SK-N-SH (cell line): ENCODE measurements around the gene RNASE1. TPM values are rescaled to one million over a fixed set of nuclear protein-coding genes. Genes with fewer than 3 reads are reported as not detected.

ENCODE experiments used
- CTCF ChIA-PET: fragments of 300-600, 350-600 bp; formaldehyde crosslinking; extraction: SDS; loops from one replicate; lab custom pipeline; 2021; lab: Yijun Ruan, JAX
- POLR2A ChIA-PET: fragments of 350-600 bp; sonication (Branson Sonifier 250); formaldehyde crosslinking; extraction: SDS; loops from one replicate; lab custom pipeline; 2020; ENCODE audit warnings: antibody characterized with exemption, inconsistent platforms; lab: Yijun Ruan, JAX
- DNase-seq: peaks from one replicate; pipeline ENCODE4 v3.0.0; 2012
- H2AFZ ChIP-seq: fragments of 200-600 bp; sonication (generic); 2 replicates; pipeline ENCODE4 v1.8.1; 2016; ENCODE audit warnings: antibody characterized with exemption, mild to moderate bottlenecking, low read depth
- H3F3A ChIP-seq: fragments of 200-600 bp; sonication (generic); replicated peaks from 2 replicates; pipeline ENCODE3; 2016; ENCODE audit warnings: antibody characterized with exemption, mild to moderate bottlenecking; ENCODE audit not compliant: insufficient read depth
- H3K27ac ChIP-seq, 2 experiments: fragments of 200-500 bp in 1 of 2; fragments of 200-600 bp in 1 of 2; sonication (Bioruptor generic) in 1 of 2; sonication (generic), shearing (Covaris generic) in 1 of 2; 2 replicates each; pipeline versions ENCODE4 v1.5.1 to v1.6.1; 2014 to 2016; ENCODE audit warnings: low read depth in 2 of 2, inconsistent platforms in 1 of 2, low read length in 1 of 2, mild to moderate bottlenecking in 1 of 2, mixed read lengths in 1 of 2
- H3K27me3 ChIP-seq: fragments of 200-600 bp; sonication (generic), shearing (Covaris generic); 2 replicates; pipeline ENCODE4 v1.6.1; 2016; ENCODE audit warnings: mixed run types; ENCODE audit not compliant: insufficient read depth
- H3K36me3 ChIP-seq, 2 experiments: fragments of 200-500 bp in 1 of 2; fragments of 200-600 bp in 1 of 2; sonication (Bioruptor generic) in 1 of 2; sonication (generic) in 1 of 2; replicated peaks in 1 of 2; 2 replicates each; pipeline versions ENCODE3 to v1.5.1; 2014 to 2016; ENCODE audit warnings: low read length in 1 of 2, mild to moderate bottlenecking in 1 of 2; ENCODE audit not compliant: insufficient read depth in 2 of 2, control insufficient read depth in 1 of 2
- H3K4me1 ChIP-seq, 2 experiments: fragments of 200-500 bp in 1 of 2; fragments of 200-600 bp in 1 of 2; sonication (Bioruptor generic) in 1 of 2; sonication (generic), shearing (Covaris generic) in 1 of 2; 2 replicates each; pipeline versions ENCODE4 v1.5.1 to v1.6.1; 2014 to 2016; ENCODE audit warnings: low read depth in 1 of 2, low read length in 1 of 2, mixed run types in 1 of 2; ENCODE audit not compliant: insufficient read depth in 2 of 2, control insufficient read depth in 1 of 2
- H3K4me2 ChIP-seq: fragments of 200-600 bp; sonication (generic), shearing (Covaris generic); 2 replicates; pipeline ENCODE4 v1.6.1; 2017; ENCODE audit warnings: mixed run types
- H3K4me3 ChIP-seq, 2 experiments: fragments of 200-500 bp in 1 of 2; fragments of 200-600 bp in 1 of 2; sonication (Bioruptor generic) in 1 of 2; sonication (generic), shearing (Covaris generic) in 1 of 2; 2 replicates each; pipeline versions ENCODE4 v1.5.1 to v1.8.1; 2014 to 2016; ENCODE audit warnings: low read depth in 2 of 2, inconsistent platforms in 1 of 2, low read length in 1 of 2, mild to moderate bottlenecking in 1 of 2, mixed read lengths in 1 of 2, moderate library complexity in 1 of 2
- H3K79me2 ChIP-seq: fragments of 200-600 bp; sonication (generic); 2 replicates; pipeline ENCODE4 v1.8.1; 2017; ENCODE audit warnings: mild to moderate bottlenecking; ENCODE audit not compliant: insufficient read depth
- H3K9ac ChIP-seq: fragments of 200-600 bp; sonication (generic); 2 replicates; pipeline ENCODE4 v1.6.1; 2017; ENCODE audit warnings: mixed run types
- H3K9me2 ChIP-seq: fragments of 200-600 bp; sonication (generic); 2 replicates; pipeline ENCODE4 v1.6.1; 2017; ENCODE audit warnings: mixed run types
- H3K9me3 ChIP-seq: fragments of 200-600 bp; sonication (generic); 2 replicates; pipeline ENCODE4 v1.6.1; 2017; ENCODE audit warnings: mixed run types, mild to moderate bottlenecking, moderate library complexity
- H4K20me1 ChIP-seq: fragments of 200-600 bp; sonication (generic); 2 replicates; pipeline ENCODE4 v1.6.1; 2017; ENCODE audit warnings: mild to moderate bottlenecking, mixed run types; ENCODE audit not compliant: insufficient read depth
- CHD2 ChIP-seq: fragments of 150-350 bp; IDR thresholded peaks from 2 replicates; pipeline ENCODE4 v1.6.1; 2018; ENCODE audit warnings: low read length; ENCODE audit not compliant: partially characterized antibody
- ELF1 ChIP-seq: IDR thresholded peaks from 2 replicates; pipeline ENCODE4 v1.4.0; 2012
- EZH2phosphoT487 ChIP-seq: fragments of 200-600 bp; sonication (generic); IDR thresholded peaks from 2 replicates; pipeline ENCODE4 v1.6.1; 2017; ENCODE audit warnings: low read depth, mixed run types, mild to moderate bottlenecking, antibody characterized with exemption, moderate library complexity, borderline replicate concordance
- FOXJ3 ChIP-seq: sonication (generic); formaldehyde crosslinking; IDR thresholded peaks from 2 replicates; pipeline ENCODE4 v1.5.1; 2020; ENCODE audit warnings: mild to moderate bottlenecking, missing genetic modification reagents
- GABPA ChIP-seq: IDR thresholded peaks from 2 replicates; pipeline ENCODE4 v1.4.0; 2012; ENCODE audit warnings: low read depth, mild to moderate bottlenecking
- GATA2 ChIP-seq: sonication (generic); formaldehyde crosslinking; IDR thresholded peaks from 2 replicates; pipeline ENCODE4 v1.5.0; 2020; ENCODE audit warnings: mild to moderate bottlenecking, missing genetic modification reagents
- IRF3 ChIP-seq: fragments of 150-350 bp; IDR thresholded peaks from 2 replicates; pipeline ENCODE4 v1.6.1; 2016; ENCODE audit warnings: mild to moderate bottlenecking, low read depth, low read length
- JUND ChIP-seq: IDR thresholded peaks from 2 replicates; pipeline ENCODE4 v1.4.0; 2012
- NFIC ChIP-seq: IDR thresholded peaks from 2 replicates; pipeline ENCODE4 v1.4.0; 2012; ENCODE audit warnings: borderline replicate concordance
- NRF1 ChIP-seq: IDR thresholded peaks from 2 replicates; pipeline ENCODE4 v1.6.1; 2012; ENCODE audit warnings: low read depth, mild to moderate bottlenecking, low read length
- RCOR1 ChIP-seq: fragments of 150-350 bp; IDR thresholded peaks from 2 replicates; pipeline ENCODE4 v1.6.1; 2017; ENCODE audit warnings: antibody characterized with exemption, low read length
- REST ChIP-seq: IDR thresholded peaks from 2 replicates; pipeline ENCODE4 v1.6.1; 2012; ENCODE audit warnings: mild to moderate bottlenecking, low read depth, low read length, moderate library complexity
- RFX5 ChIP-seq: IDR thresholded peaks from 2 replicates; pipeline ENCODE4 v1.6.1; 2012; ENCODE audit warnings: mild to moderate bottlenecking, improper control_type of control experiment, low read length
- SIN3A ChIP-seq: IDR thresholded peaks from 2 replicates; pipeline ENCODE4 v1.6.1; 2012; ENCODE audit warnings: low read depth, mild to moderate bottlenecking, low read length, moderate library complexity, borderline replicate concordance
- SMC3 ChIP-seq: IDR thresholded peaks from 2 replicates; pipeline ENCODE4 v1.6.1; 2012; ENCODE audit warnings: low read depth, low read length, improper control_type of control experiment
- TAF1 ChIP-seq: IDR thresholded peaks from 2 replicates; pipeline ENCODE4 v1.6.1; 2012; ENCODE audit warnings: low read depth, mild to moderate bottlenecking, low read length, moderate library complexity, borderline replicate concordance
- YY1 ChIP-seq: IDR thresholded peaks from 2 replicates; pipeline ENCODE4 v1.4.0; 2012; ENCODE audit warnings: low read depth, mild to moderate bottlenecking
- WGBS: methylation state at CpG from one replicate; pipeline ENCODE4 v1.1.6; 2017; ENCODE audit warnings: low lambda C conversion rate; 5-methylcytosine and 5-hydroxymethylcytosine counted together
- polyA plus RNA-seq, 3 experiments: library from polyadenylated mRNA; depleted of rRNA; stranded (reverse); fragments of >200 nt; gene quantifications; 2 replicates each; pipeline ENCODE4 v1.2.3, GENCODE V29; 2012

Gene RNASE1
- polyA plus RNA-seq, 1 of the 3 experiments (the other 2 are of a cell fraction) = not detected

DNA sequence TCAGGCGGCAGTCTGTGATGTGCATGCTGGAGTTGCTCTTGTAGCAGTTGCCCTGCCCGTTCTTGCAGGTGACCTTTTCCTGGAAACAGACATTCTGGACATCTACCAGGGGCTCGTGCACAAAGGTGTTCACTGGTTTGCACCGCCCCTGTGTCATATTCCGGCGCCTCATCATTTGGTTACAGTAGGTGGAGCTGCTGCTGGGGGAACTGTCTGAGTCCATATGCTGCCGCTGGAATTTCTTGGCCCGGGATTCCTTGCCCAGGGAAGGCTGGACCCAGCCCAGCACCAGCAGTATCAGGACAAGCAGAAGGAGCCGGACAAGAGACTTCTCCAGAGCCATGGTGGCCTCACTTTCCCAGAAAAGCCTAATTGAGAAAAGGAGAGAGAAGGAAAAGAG is 918 bp downstream of the RNASE1 start:
- H3K27ac ChIP-seq = no peak overlapping the region
- no peak overlapping the region for H3K4me2 ChIP-seq
- 4% methylated on average over 7 of the region's 9 CpGs for whole genome bisulfite sequencing
- no peaks in the 10 kb centered on the region for H3K79me2 ChIP-seq
- no peaks in the 10 kb centered on the region for H3K9me2 ChIP-seq
- CTCF ChIA-PET = no interaction called here
- H3K36me3 ChIP-seq = no peaks in the 10 kb centered on the region
- no peaks in the 10 kb centered on the region for H4K20me1 ChIP-seq
- TF ChIP-seq EZH2phosphoT487 = no peak
- no peak for TF ChIP-seq SMC3
- no peak for TF ChIP-seq NRF1
- no peak for TF ChIP-seq IRF3
- no peak for TF ChIP-seq ELF1
- TF ChIP-seq REST = no peak
- no peak for TF ChIP-seq GABPA
- TF ChIP-seq TAF1 = no peak
- TF ChIP-seq CHD2 = no peak
- TF ChIP-seq YY1 = no peak
- TF ChIP-seq RFX5 = no peak
- TF ChIP-seq RCOR1 = no peak
- TF ChIP-seq SIN3A = no peak
- no peak for TF ChIP-seq JUND
- no peak for TF ChIP-seq NFIC
- TF ChIP-seq FOXJ3 (CRISPR knock-in tag) = no peak
- no peak for TF ChIP-seq GATA2 (CRISPR knock-in tag)
- H3K4me3 ChIP-seq = no peak overlapping the region
- H3K27me3 ChIP-seq = peaks cover 71% of the 10 kb centered on the region
- H3K4me1 ChIP-seq = no peaks in the 10 kb centered on the region
- H3F3A ChIP-seq = no peaks in the 10 kb centered on the region
- POLR2A ChIA-PET = no interaction called here
- no peak overlapping the region for H2AFZ ChIP-seq
- H3K9ac ChIP-seq = no peak overlapping the region
- no peak for DNase-seq
- no peaks in the 10 kb centered on the region for H3K9me3 ChIP-seq
